Keratinocyte (primary cell): ENCODE results near the gene TRIM10. TPM values are rescaled to one million over a fixed set of nuclear protein-coding genes. Genes with fewer than 3 reads are reported as not detected.

Experiments used
- DNase-seq: peaks from one replicate; pipeline ENCODE4 v3.0.0-alpha.2; 2011; ENCODE audit warnings: low read depth, missing footprints, low spot score
- FAIRE-seq: peaks from 2 replicates; lab custom pipeline; 2011; peaks lifted over from hg19 to GRCh38; lab: Jason Lieb, UNC
- H2AFZ ChIP-seq: 2 replicates; pipeline ENCODE4 v1.6.0; 2012; ENCODE audit warnings: low read length, control low read depth, inconsistent platforms; ENCODE audit not compliant: control insufficient read depth
- H3K27ac ChIP-seq: 2 replicates; pipeline ENCODE4 v1.5.1; 2011; ENCODE audit warnings: low read length; ENCODE audit not compliant: control insufficient read depth, insufficient read depth
- H3K27me3 ChIP-seq: 3 replicates; pipeline ENCODE4 v1.6.0; 2011; ENCODE audit warnings: low read length; ENCODE audit not compliant: control insufficient read depth, insufficient read depth; ENCODE audit errors: extremely low read depth
- H3K36me3 ChIP-seq, 2 experiments: 2 replicates in 1 of 2; 3 replicates in 1 of 2; pipeline ENCODE4 v1.5.1; 2011; ENCODE audit warnings: low read length in 2 of 2, mild to moderate bottlenecking in 1 of 2; ENCODE audit not compliant: control insufficient read depth in 2 of 2, insufficient read depth in 2 of 2; ENCODE audit errors: extremely low read depth in 1 of 2
- H3K4me1 ChIP-seq: 3 replicates; pipeline ENCODE4 v1.5.1; 2011; ENCODE audit warnings: low read length; ENCODE audit not compliant: control insufficient read depth, insufficient read depth; ENCODE audit errors: extremely low read depth
- H3K4me2 ChIP-seq: 3 replicates; pipeline ENCODE4 v1.6.0; 2011; ENCODE audit warnings: low read depth, low read length; ENCODE audit not compliant: control insufficient read depth, insufficient read depth; ENCODE audit errors: extremely low read depth
- H3K4me3 ChIP-seq, 3 experiments: fragments of 200-600 bp in 1 of 3; sonication (generic) in 1 of 3; 2 replicates in 2 of 3; 3 replicates in 1 of 3; pipeline ENCODE4 v1.5.1; 2011 to 2016; ENCODE audit warnings: low read length in 3 of 3, mild to moderate bottlenecking in 3 of 3, control low read depth in 2 of 3, inconsistent platforms in 1 of 3, low read depth in 1 of 3, mixed read lengths in 1 of 3, mixed run types in 1 of 3, moderate library complexity in 1 of 3; ENCODE audit not compliant: control insufficient read depth in 2 of 3, insufficient read depth in 2 of 3; ENCODE audit errors: extremely low read depth in 1 of 3
- H3K79me2 ChIP-seq: 2 replicates; pipeline ENCODE4 v1.6.0; 2012; ENCODE audit warnings: low read length; ENCODE audit not compliant: control insufficient read depth, insufficient read depth
- H3K9ac ChIP-seq: 3 replicates; pipeline ENCODE4 v1.6.0; 2011; ENCODE audit warnings: low read length; ENCODE audit not compliant: control insufficient read depth, insufficient read depth; ENCODE audit errors: extremely low read depth
- H3K9me1 ChIP-seq: 3 replicates; pipeline ENCODE4 v1.6.0; 2011; ENCODE audit warnings: low read length; ENCODE audit not compliant: control insufficient read depth, insufficient read depth; ENCODE audit errors: extremely low read depth
- H3K9me3 ChIP-seq: 2 replicates; pipeline ENCODE4 v1.5.1; 2012; ENCODE audit warnings: low read depth, low read length; ENCODE audit not compliant: control insufficient read depth
- H4K20me1 ChIP-seq: 3 replicates; pipeline ENCODE4 v1.6.0; 2011; ENCODE audit warnings: low read length; ENCODE audit not compliant: control insufficient read depth, insufficient read depth; ENCODE audit errors: extremely low read depth
- EZH2 ChIP-seq: IDR thresholded peaks from one replicate; pipeline ENCODE4 v1.6.1; 2012; ENCODE audit warnings: inconsistent platforms, mild to moderate bottlenecking, low read length, moderate library complexity
- dilution Hi-C: fragments of 300-500 bp; cut with MboI; formaldehyde crosslinking; loops from one replicate; pipeline ENCODE4 v1.7.0; 2020; ENCODE audit warnings: low sequenced_read_pairs; ENCODE audit not compliant: extremely low pct_ligation_motif_present
- polyA plus RNA-seq, 5 experiments: library from polyadenylated mRNA; depleted of rRNA in 3 of 5; stranded (reverse) in 3 of 5; stranded (forward) in 1 of 5; unstranded in 1 of 5; fragments of >200 nt; gene quantifications; 1 replicate in 1 of 5; 2 replicates in 3 of 5; 3 replicates in 1 of 5; pipeline versions ENCODE4 v1.2.1 to v1.2.3, GENCODE V29; 2011 to 2012; ENCODE audit warnings: missing spikeins in 2 of 5, low read depth in 1 of 5, low replicate concordance in 1 of 5
- TF ChIP-seq, protein P1 (sequence below), 3 experiments: IDR thresholded peaks in 1 of 3; conservative IDR thresholded peaks in 1 of 3; optimal IDR thresholded peaks in 1 of 3; 2 replicates in 2 of 3; 3 replicates in 1 of 3; pipeline versions ENCODE3 to v1.5.1; 2011; ENCODE audit warnings: low read length in 3 of 3, mild to moderate bottlenecking in 3 of 3, moderate library complexity in 2 of 3, control low read depth in 1 of 3, inconsistent platforms in 1 of 3; ENCODE audit not compliant: insufficient read depth in 2 of 3; ENCODE audit errors: extremely low read depth in 1 of 3

The TRIM10 gene
- polyA plus RNA-seq, 1 donor (not counting 4 experiments of a cell fraction or from before 2014, with no cell fraction given), result not detected

DNA sequence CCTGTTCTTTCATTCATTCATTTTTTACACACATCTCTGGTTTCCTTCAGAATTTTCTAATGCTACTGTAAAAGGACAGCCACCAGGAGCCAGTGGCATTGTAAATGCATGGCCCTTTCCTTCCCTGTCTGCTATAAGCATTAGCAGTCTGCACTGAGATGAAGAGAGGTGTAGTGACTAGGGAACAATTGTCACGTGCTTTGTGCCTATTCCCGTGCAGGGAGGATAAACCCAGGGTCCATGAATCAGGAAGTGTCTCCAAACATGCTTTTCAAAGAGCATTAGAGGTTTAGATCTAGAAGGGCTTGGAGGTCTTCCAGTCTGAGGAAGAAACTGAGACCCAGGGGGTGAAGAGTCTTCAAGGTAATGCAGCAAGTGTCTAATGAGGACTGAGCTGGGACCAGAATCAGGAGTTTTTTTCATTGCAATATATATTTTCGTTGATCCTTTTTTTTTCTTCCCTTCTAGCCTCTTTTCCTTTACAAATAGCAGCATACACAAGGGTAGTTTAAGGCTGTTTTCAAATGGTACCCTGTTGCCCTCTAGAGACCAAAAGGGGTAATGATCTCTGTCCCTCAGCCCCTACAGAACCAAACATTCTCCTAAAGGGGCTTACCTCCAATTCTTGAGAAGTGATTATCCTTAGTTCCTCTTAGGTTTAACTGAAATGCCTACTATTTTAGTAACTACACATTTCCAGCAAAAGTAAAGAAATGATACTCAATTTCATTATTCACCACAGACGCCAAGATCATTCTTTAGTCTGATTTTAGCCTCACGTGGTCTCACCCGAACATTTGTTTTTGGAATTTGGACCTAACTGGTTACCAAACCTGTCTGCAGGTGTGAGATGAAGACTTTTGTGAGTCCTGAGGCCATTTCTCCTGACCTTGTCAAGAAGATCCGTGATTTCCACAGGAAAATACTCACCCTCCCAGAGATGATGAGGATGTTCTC is 8.9 kb upstream of the TRIM10 start:
- Histone ChIP-seq H3K79me2 (no peaks in the 10 kb centered on the region), H3K27me3 (peaks cover 58% of the 10 kb centered on the region), H3K9ac (no peak overlapping the region), H3K4me3 (no peak overlapping the region), H3K9me1 (no peaks in the 10 kb centered on the region), H2AFZ (no peak overlapping the region), H3K4me1 (no peaks in the 10 kb centered on the region), H3K9me3 (no peaks in the 10 kb centered on the region), H3K4me2 (no peak overlapping the region), H3K27ac (no peak overlapping the region), H4K20me1 (no peaks in the 10 kb centered on the region), H3K36me3 (no peaks in the 10 kb centered on the region)
- DNase-seq (no peak), FAIRE-seq (peak; percentile 80)
- no peak for TF ChIP-seq EZH2
- TF ChIP-seq, protein P1, sequence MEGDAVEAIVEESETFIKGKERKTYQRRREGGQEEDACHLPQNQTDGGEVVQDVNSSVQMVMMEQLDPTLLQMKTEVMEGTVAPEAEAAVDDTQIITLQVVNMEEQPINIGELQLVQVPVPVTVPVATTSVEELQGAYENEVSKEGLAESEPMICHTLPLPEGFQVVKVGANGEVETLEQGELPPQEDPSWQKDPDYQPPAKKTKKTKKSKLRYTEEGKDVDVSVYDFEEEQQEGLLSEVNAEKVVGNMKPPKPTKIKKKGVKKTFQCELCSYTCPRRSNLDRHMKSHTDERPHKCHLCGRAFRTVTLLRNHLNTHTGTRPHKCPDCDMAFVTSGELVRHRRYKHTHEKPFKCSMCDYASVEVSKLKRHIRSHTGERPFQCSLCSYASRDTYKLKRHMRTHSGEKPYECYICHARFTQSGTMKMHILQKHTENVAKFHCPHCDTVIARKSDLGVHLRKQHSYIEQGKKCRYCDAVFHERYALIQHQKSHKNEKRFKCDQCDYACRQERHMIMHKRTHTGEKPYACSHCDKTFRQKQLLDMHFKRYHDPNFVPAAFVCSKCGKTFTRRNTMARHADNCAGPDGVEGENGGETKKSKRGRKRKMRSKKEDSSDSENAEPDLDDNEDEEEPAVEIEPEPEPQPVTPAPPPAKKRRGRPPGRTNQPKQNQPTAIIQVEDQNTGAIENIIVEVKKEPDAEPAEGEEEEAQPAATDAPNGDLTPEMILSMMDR (optimal IDR thresholded peaks at IDR 0.05 in 1 of 3, IDR thresholded peaks at IDR 0.05 in 1 of 3, conservative IDR thresholded peaks at IDR 0.05 in 1 of 3; ENCODE audit: extremely low read depth in 1 of 3, insufficient read depth in 2 of 3, low read length in 3 of 3), result peak; percentile 62 to 83 (median 82)
- dilution Hi-C loops, result no loop called here

DNA sequence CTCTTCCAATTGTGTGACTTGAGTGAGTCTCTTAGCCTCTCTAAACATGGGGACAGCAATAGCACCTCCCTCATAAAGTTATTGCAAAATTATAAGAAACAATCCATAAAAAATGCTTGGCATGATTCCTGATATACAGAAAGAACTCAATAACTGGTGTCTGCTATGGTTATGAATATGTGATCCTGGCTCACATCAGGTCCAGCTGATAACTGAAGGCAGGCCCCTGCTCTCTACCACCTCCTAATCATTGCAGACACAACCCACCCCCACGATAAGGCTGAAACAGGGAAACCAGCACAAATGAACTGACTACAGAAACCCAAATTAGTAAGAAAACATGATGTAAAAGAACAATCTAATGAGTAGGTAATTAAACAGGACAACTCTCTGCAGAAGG is 7.7 kb upstream of the TRIM10 start:
- Histone ChIP-seq H3K4me1 (no peaks in the 10 kb centered on the region), H2AFZ (no peak overlapping the region), H3K27ac (no peak overlapping the region), H3K9me3 (no peaks in the 10 kb centered on the region), H3K9ac (no peak overlapping the region), H3K36me3 (no peaks in the 10 kb centered on the region), H3K4me3 (no peak overlapping the region), H3K79me2 (no peaks in the 10 kb centered on the region), H4K20me1 (no peaks in the 10 kb centered on the region), H3K27me3 (peaks cover 64% of the 10 kb centered on the region), H3K9me1 (no peaks in the 10 kb centered on the region), H3K4me2 (no peak overlapping the region)
- DNase-seq (no peak), FAIRE-seq (no peak)
- dilution Hi-C loops, result no loop called here
- TF ChIP-seq EZH2, result no peak
- TF ChIP-seq, protein P1 (optimal IDR thresholded peaks at IDR 0.05 in 1 of 3, IDR thresholded peaks at IDR 0.05 in 1 of 3, conservative IDR thresholded peaks at IDR 0.05 in 1 of 3; ENCODE audit: extremely low read depth in 1 of 3, insufficient read depth in 2 of 3, low read length in 3 of 3), result no peak
